ENCODE measurements around the gene ILRUN. TPM values are rescaled to one million over a fixed set of nuclear protein-coding genes. Genes with fewer than 3 reads are reported as not detected.

Gene ILRUN
- total and polyA plus RNA-seq, 2 of the 8 experiments (the other 6 are each of a cell fraction or from before 2014, with no cell fraction given) = 39.2 to 81.2 TPM

DNA sequence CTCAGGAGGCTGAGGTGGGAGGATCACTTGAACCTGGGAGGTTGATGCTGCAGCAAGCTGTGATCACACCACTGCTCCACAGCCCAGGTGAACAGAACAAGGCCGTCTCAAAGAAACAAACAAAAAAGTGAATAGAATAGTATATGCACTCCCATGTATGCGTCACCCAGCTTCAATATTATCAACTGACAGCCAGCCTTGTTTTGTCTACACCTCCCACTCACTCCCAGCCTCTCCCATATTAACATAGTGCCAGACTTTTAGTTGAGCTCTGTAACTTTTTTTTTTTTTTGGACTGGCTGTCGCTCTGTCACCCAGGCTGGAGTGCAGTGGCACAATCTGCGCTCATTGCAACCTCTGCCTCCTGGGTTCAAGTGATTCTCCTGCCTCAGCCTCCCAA, 18.1 kb upstream of the ILRUN start:
- DNase-seq (ENCODE audit: low read depth in 1 of 2, low spot score in 2 of 2) (no peak), FAIRE-seq (no peak)
- no peak overlapping the region for H3K56ac ChIP-seq (replicated peaks; ENCODE audit: insufficient read length, low read depth, low read length)
- H2AFZ ChIP-seq (ENCODE audit: low read length) = no peak overlapping the region
- no peak overlapping the region for H4K91ac ChIP-seq (replicated peaks; ENCODE audit: insufficient read length, low read length)
- WGBS, 2 experiments (ENCODE audit: extremely low coverage in 1 of 2, insufficient coverage in 1 of 2, insufficient read length in 1 of 2, insufficient replicate concordance in 2 of 2, low coverage in 1 of 2, low lambda C conversion rate in 2 of 2, missing lambda C conversion rate in 1 of 2) = 91% methylated on average over 4 of the region's 4 CpGs; no CpG with 5 or more reads in 1 of the 2 experiments
- H3K79me1 ChIP-seq (ENCODE audit: low read depth, low read length) = no peaks in the 10 kb centered on the region
- H3K23ac ChIP-seq (ENCODE audit: insufficient read length) = no peak overlapping the region
- H3K4me2 ChIP-seq (ENCODE audit: insufficient read depth in 1 of 2, low read depth in 2 of 2, low read length in 2 of 2) = no peak overlapping the region
- TF ChIP-seq SAP30 (IDR thresholded peaks at IDR 0.05; ENCODE audit: insufficient read depth, insufficient replicate concordance, low read length) (no peak), CEBPB (IDR thresholded peaks at IDR 0.05; ENCODE audit: low read depth, low read length) (no peak), RFX5 (IDR thresholded peaks at IDR 0.05; ENCODE audit: borderline replicate concordance, low read depth, low read length) (no peak), RNF2 (IDR thresholded peaks at IDR 0.05; ENCODE audit: borderline replicate concordance, low read depth, low read length, missing control alignments, poor library complexity, severe bottlenecking) (no peak), GABPA (IDR thresholded peaks at IDR 0.05; ENCODE audit: borderline replicate concordance, insufficient read depth, low read length) (no peak), EZH2 (IDR thresholded peaks at IDR 0.05; ENCODE audit: low read depth, low read length, severe bottlenecking) (no peak), TCF12 (IDR thresholded peaks at IDR 0.05; ENCODE audit: low read depth, low read length) (no peak), CHD1 (IDR thresholded peaks at IDR 0.05; ENCODE audit: low read depth, low read length) (no peak), SUZ12 (IDR thresholded peaks at IDR 0.05; ENCODE audit: low read length) (no peak), SIRT6 (IDR thresholded peaks at IDR 0.05; ENCODE audit: low read length) (no peak), SIX5 (IDR thresholded peaks at IDR 0.05; ENCODE audit: low read depth, low read length) (no peak)
- TF ChIP-seq, protein P1, sequence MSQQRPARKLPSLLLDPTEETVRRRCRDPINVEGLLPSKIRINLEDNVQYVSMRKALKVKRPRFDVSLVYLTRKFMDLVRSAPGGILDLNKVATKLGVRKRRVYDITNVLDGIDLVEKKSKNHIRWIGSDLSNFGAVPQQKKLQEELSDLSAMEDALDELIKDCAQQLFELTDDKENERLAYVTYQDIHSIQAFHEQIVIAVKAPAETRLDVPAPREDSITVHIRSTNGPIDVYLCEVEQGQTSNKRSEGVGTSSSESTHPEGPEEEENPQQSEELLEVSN (IDR thresholded peaks at IDR 0.05) = no peak
- no peak overlapping the region for H4K8ac ChIP-seq (ENCODE audit: extremely low read depth, insufficient read depth, low read length)
- H3K27me3 ChIP-seq (replicated peaks in 1 of 4; ENCODE audit: control insufficient read depth in 3 of 4, extremely low read depth in 1 of 4, insufficient read depth in 3 of 4, low read length in 3 of 4) = no peaks in the 10 kb centered on the region
- no peak overlapping the region for H2BK12ac ChIP-seq (ENCODE audit: low read depth, low read length)
- H3K36me3 ChIP-seq (ENCODE audit: control insufficient read depth in 2 of 4, insufficient read depth in 4 of 4, low read length in 3 of 4) = no peaks in the 10 kb centered on the region
- no peaks in the 10 kb centered on the region for H3K79me2 ChIP-seq (ENCODE audit: control insufficient read depth in 1 of 2, insufficient read depth in 2 of 2, low read length in 2 of 2)
- no peak overlapping the region for H2AK5ac ChIP-seq (ENCODE audit: low read depth, low read length)
- ChIA-PET CTCF (ENCODE audit: partially characterized antibody) (interaction anchor here (0.6 kb wide), 2 partner anchors 16 to 489 kb away, joined by 3 to 4 read pairs; no protein-coding TSS in a partner anchor), POLR2A (ENCODE audit: partially characterized antibody) (interaction anchor here (1.0 kb wide), 1 partner anchor 290 kb away, joined by 3 read pairs; no protein-coding TSS in a partner anchor)
- no peak overlapping the region for H3K4ac ChIP-seq (replicated peaks; ENCODE audit: insufficient read length, low read depth, low read length)
- H3K23me2 ChIP-seq (ENCODE audit: low read depth, low read length) = no peaks in the 10 kb centered on the region
- no peak overlapping the region for H4K5ac ChIP-seq (ENCODE audit: insufficient read length, low read depth, low read length)
- no peak overlapping the region for H3K18ac ChIP-seq (ENCODE audit: extremely low read depth, low read length)
- H3K9ac ChIP-seq (replicated peaks in 1 of 4; ENCODE audit: extremely low read depth in 1 of 4, low read depth in 3 of 4, low read length in 3 of 4) = no peak overlapping the region
- H3K27ac ChIP-seq (ENCODE audit: low read depth, low read length) = no peak overlapping the region
- no peak overlapping the region for H3K14ac ChIP-seq (ENCODE audit: insufficient read length)
- no peaks in the 10 kb centered on the region for H4K20me1 ChIP-seq (replicated peaks in 1 of 2; ENCODE audit: control insufficient read depth in 1 of 2, insufficient read depth in 2 of 2, low read length in 2 of 2)
- H3K9me3 ChIP-seq (ENCODE audit: insufficient read depth in 2 of 2, low read depth in 1 of 2, low read length in 1 of 2) = no peaks in the 10 kb centered on the region
- no peak overlapping the region for H2BK15ac ChIP-seq (ENCODE audit: low read length)
- H3K4me3 ChIP-seq (ENCODE audit: extremely low read depth in 1 of 4, insufficient read depth in 2 of 4, low read depth in 3 of 4, low read length in 4 of 4) = no peak overlapping the region
- peaks cover 0 to 2% (median 0%) of the 10 kb centered on the region in 4 experiments; a peak in 1 of 7 replicates for H3K4me1 ChIP-seq (replicated peaks in 1 of 4; ENCODE audit: control insufficient read depth in 3 of 4, insufficient read depth in 4 of 4, low read length in 3 of 4)
- no peak overlapping the region for H2BK5ac ChIP-seq (ENCODE audit: low read depth, low read length)
- no peak overlapping the region for H2BK20ac ChIP-seq (ENCODE audit: low read length)
- no peak overlapping the region for H2BK120ac ChIP-seq (replicated peaks; ENCODE audit: low read depth, low read length)
